HepG2 (cell line): ENCODE data around the gene FAM174C. TPM values are rescaled to one million over a fixed set of nuclear protein-coding genes. Genes with fewer than 3 reads are reported as not detected.
A peak's percentile ranks its signal among the peaks of the same experiment; 100 is the strongest.

Experiments used
- ATAC-seq: fragments of 200-7000 bp; cut with Tn5 transposase; 3 replicates; pipeline ENCODE4 v1.9.1; 2020; ENCODE audit warnings: mild to moderate bottlenecking, moderate library complexity
- BruUV-seq: library from RNA; stranded (reverse); fragments of 400-500 nt; replicated peaks from 2 replicates; lab custom pipeline; 2021; lab: Mats Ljungman, UMichigan
- CTCF ChIA-PET: fragments of 300-600 bp; formaldehyde crosslinking; extraction: SDS; loops from one replicate; lab custom pipeline; 2021; ENCODE audit warnings: low total read pairs, inconsistent platforms, low intra/inter-chr PET ratio; lab: Yijun Ruan, JAX
- POLR2A ChIA-PET: fragments of 350-600 bp; sonication (Branson Sonifier 250); formaldehyde crosslinking; loops from one replicate; lab custom pipeline; 2020; ENCODE audit warnings: antibody characterized with exemption, inconsistent platforms; lab: Yijun Ruan, JAX
- DNase-seq: peaks from one replicate; pipeline ENCODE4 v3.0.0-alpha.2; 2015; ENCODE audit warnings: low spot score
- FAIRE-seq: peaks from 3 replicates; lab custom pipeline; 2011; peaks lifted over from hg19 to GRCh38; lab: Jason Lieb, UNC
- H2AFZ ChIP-seq: one replicate; pipeline ENCODE4 v1.6.1; 2011; ENCODE audit warnings: low read length, inconsistent platforms
- H3K27ac ChIP-seq: fragments of 300-600 bp; 3 replicates; pipeline ENCODE4 v1.8.0; 2011; ENCODE audit warnings: mixed run types, mild to moderate bottlenecking, mixed read lengths, low read length, inconsistent platforms; ENCODE audit not compliant: insufficient read depth; ENCODE audit errors: extremely low read length
- H3K27me3 ChIP-seq, 2 experiments: fragments of 200-600 bp in 1 of 2; 2 replicates in 1 of 2; 3 replicates in 1 of 2; pipeline versions ENCODE4 v1.6.0 to v1.8.0; 2011; ENCODE audit warnings: low read length in 2 of 2, mild to moderate bottlenecking in 2 of 2, moderate library complexity in 2 of 2, inconsistent platforms in 1 of 2; ENCODE audit not compliant: insufficient read depth in 2 of 2, control insufficient read depth in 1 of 2
- H3K36me3 ChIP-seq, 2 experiments: fragments of 200-600 bp in 1 of 2; replicated peaks in 1 of 2; 2 replicates in 1 of 2; 3 replicates in 1 of 2; pipeline versions ENCODE4 v1.5.1 to v1.8.0; 2011; ENCODE audit warnings: low read length in 2 of 2, inconsistent platforms in 1 of 2; ENCODE audit not compliant: insufficient read depth in 2 of 2, control insufficient read depth in 1 of 2
- H3K4me1 ChIP-seq: 2 replicates; pipeline ENCODE4 v1.5.1; 2012; ENCODE audit warnings: low read length, inconsistent platforms; ENCODE audit not compliant: insufficient read depth
- H3K4me2 ChIP-seq: 2 replicates; pipeline ENCODE4 v1.6.0; 2011; ENCODE audit warnings: low read depth, low read length, inconsistent platforms
- H3K4me3 ChIP-seq, 3 experiments: fragments of 200-600 bp in 1 of 3; sonication (generic), shearing (Covaris generic) in 1 of 3; replicated peaks in 1 of 3; 2 replicates each; pipeline ENCODE4 v1.5.1; 2011 to 2016; ENCODE audit warnings: low read length in 3 of 3, inconsistent platforms in 2 of 3, low read depth in 2 of 3, mild to moderate bottlenecking in 2 of 3, control low read depth in 1 of 3, mixed read lengths in 1 of 3; ENCODE audit not compliant: insufficient read depth in 1 of 3
- H3K79me2 ChIP-seq: one replicate; pipeline ENCODE4 v1.6.1; 2011; ENCODE audit warnings: low read length, inconsistent platforms; ENCODE audit not compliant: insufficient read depth
- H3K9ac ChIP-seq: 2 replicates; pipeline ENCODE4 v1.6.0; 2011; ENCODE audit warnings: mild to moderate bottlenecking, low read depth, low read length, inconsistent platforms; ENCODE audit not compliant: insufficient read depth
- H3K9me3 ChIP-seq: 2 replicates; pipeline ENCODE4 v1.5.1; 2012; ENCODE audit warnings: mild to moderate bottlenecking, low read length
- H4K20me1 ChIP-seq: 2 replicates; pipeline ENCODE4 v1.6.0; 2011; ENCODE audit warnings: inconsistent platforms, mild to moderate bottlenecking, low read length, moderate library complexity; ENCODE audit not compliant: insufficient read depth
- ATF1 ChIP-seq: IDR thresholded peaks from 2 replicates; pipeline ENCODE4 v1.6.1; 2016; ENCODE audit warnings: mild to moderate bottlenecking, control low read depth
- CCAR2 ChIP-seq: fragments of 200-400 bp; formaldehyde crosslinking; optimal IDR thresholded peaks from 2 replicates; pipeline ENCODE3; 2018; ENCODE audit warnings: low read depth, mild to moderate bottlenecking, low read length, moderate library complexity
- KAT2B ChIP-seq: fragments of 150-350 bp; IDR thresholded peaks from 2 replicates; pipeline ENCODE4 v1.6.1; 2014; ENCODE audit warnings: low read depth, low read length, borderline replicate concordance
- RORA ChIP-seq: sonication (generic); formaldehyde crosslinking; IDR thresholded peaks from 2 replicates; pipeline ENCODE4 v1.5.0; 2020; ENCODE audit warnings: mild to moderate bottlenecking, missing genetic modification reagents, moderate library complexity
- SALL1 ChIP-seq: sonication (generic); formaldehyde crosslinking; IDR thresholded peaks from 2 replicates; pipeline ENCODE4 v1.8.0; 2022; ENCODE audit warnings: mild to moderate bottlenecking, missing genetic modification reagents
- SOX5 ChIP-seq: IDR thresholded peaks from 2 replicates; pipeline ENCODE4 v1.6.1; 2016; ENCODE audit warnings: borderline replicate concordance
- TEAD3 ChIP-seq: optimal IDR thresholded peaks from 2 replicates; pipeline ENCODE3; 2016; ENCODE audit warnings: borderline replicate concordance
- ZFP62 ChIP-seq: sonication (generic); formaldehyde crosslinking; IDR thresholded peaks from 2 replicates; pipeline ENCODE4 v1.4.0; 2020; ENCODE audit warnings: missing genetic modification reagents
- ZNF556 ChIP-seq: sonication (generic); formaldehyde crosslinking; IDR thresholded peaks from 2 replicates; pipeline ENCODE4 v1.4.0; 2020; ENCODE audit warnings: mild to moderate bottlenecking, missing genetic modification reagents, borderline replicate concordance
- ZNF557 ChIP-seq: sonication (generic); formaldehyde crosslinking; IDR thresholded peaks from 2 replicates; pipeline ENCODE4 v1.4.0; 2020; ENCODE audit warnings: missing genetic modification reagents
- ZNF615 ChIP-seq: sonication (generic); formaldehyde crosslinking; IDR thresholded peaks from 2 replicates; pipeline ENCODE4 v1.5.0; 2020; ENCODE audit warnings: mild to moderate bottlenecking, missing genetic modification reagents, borderline replicate concordance
- ZNF672 ChIP-seq: sonication (generic); formaldehyde crosslinking; IDR thresholded peaks from 2 replicates; pipeline ENCODE4 v1.8.1; 2022; ENCODE audit warnings: missing genetic modification reagents
- ZNF737 ChIP-seq: sonication (generic); formaldehyde crosslinking; IDR thresholded peaks from 2 replicates; pipeline ENCODE4 v1.5.0; 2020; ENCODE audit warnings: missing genetic modification reagents, mild to moderate bottlenecking, borderline replicate concordance
- WGBS: methylation state at CpG from one replicate; pipeline ENCODE4 v1.1.6; 2017; ENCODE audit warnings: low lambda C conversion rate; 5-methylcytosine and 5-hydroxymethylcytosine counted together
- in situ Hi-C: cut with HindIII; loops from 2 replicates; pipeline ENCODE4 v1.10.0; 2017; ENCODE audit warnings: low pct_unique_long_range_greater_than_20kb; ENCODE audit not compliant: extremely low pct_ligation_motif_present
- intact Hi-C: fragments of 100-400 bp; cut with micrococcal nuclease; formaldehyde crosslinking; loops from one replicate; pipeline ENCODE4 v1.10.0; 2022; ENCODE audit not compliant: unreplicated experiment
- polyA plus RNA-seq, 8 experiments: library from polyadenylated mRNA; depleted of rRNA in 3 of 8; stranded (reverse) in 7 of 8; unstranded in 1 of 8; fragments of >200 nt; fragmentation: Illumina TruSeq in 4 of 8; extraction: Trizol in 4 of 8; gene quantifications; 2 replicates each; pipeline versions ENCODE4 v1.2.1 to v1.2.3, GENCODE V29; 2011 to 2016; ENCODE audit warnings: low read depth in 4 of 8, missing spikeins in 1 of 8, mixed read lengths in 1 of 8; ENCODE audit not compliant: insufficient read depth in 1 of 8
- total RNA-seq, 5 experiments: library from RNA; depleted of rRNA; stranded (reverse); fragments of >200 nt; fragmentation: Illumina TruSeq; extraction: Trizol; gene quantifications; 2 replicates each; pipeline ENCODE4 v1.2.3, GENCODE V29; 2016; ENCODE audit warnings: low read depth in 1 of 5
- TF ChIP-seq, protein P1 (sequence below): sonication (generic); formaldehyde crosslinking; IDR thresholded peaks from 2 replicates; pipeline ENCODE4 v1.4.0; 2020; ENCODE audit warnings: mild to moderate bottlenecking, missing genetic modification reagents
- TF ChIP-seq, protein P2 (sequence below): sonication (generic); formaldehyde crosslinking; IDR thresholded peaks from 2 replicates; pipeline ENCODE4 v1.4.0; 2020; ENCODE audit warnings: missing genetic modification reagents
- TF ChIP-seq, protein P3 (sequence below): sonication (generic); formaldehyde crosslinking; IDR thresholded peaks from 2 replicates; pipeline ENCODE4 v1.5.1; 2020; ENCODE audit warnings: mild to moderate bottlenecking, missing genetic modification reagents, moderate library complexity
- TF ChIP-seq, protein P4 (sequence below): sonication (generic); formaldehyde crosslinking; IDR thresholded peaks from 2 replicates; pipeline ENCODE4 v1.8.0; 2022; ENCODE audit warnings: low read depth, missing genetic modification reagents
- TF ChIP-seq, protein P5 (sequence below): sonication (generic); formaldehyde crosslinking; IDR thresholded peaks from 2 replicates; pipeline ENCODE4 v1.4.0; 2020; ENCODE audit warnings: missing genetic modification reagents

The FAM174C gene
- total and polyA plus RNA-seq, 2 of the 13 experiments (the other 11 are each of a cell fraction or from before 2014, with no cell fraction given) = 19.5 to 31.3 TPM

DNA sequence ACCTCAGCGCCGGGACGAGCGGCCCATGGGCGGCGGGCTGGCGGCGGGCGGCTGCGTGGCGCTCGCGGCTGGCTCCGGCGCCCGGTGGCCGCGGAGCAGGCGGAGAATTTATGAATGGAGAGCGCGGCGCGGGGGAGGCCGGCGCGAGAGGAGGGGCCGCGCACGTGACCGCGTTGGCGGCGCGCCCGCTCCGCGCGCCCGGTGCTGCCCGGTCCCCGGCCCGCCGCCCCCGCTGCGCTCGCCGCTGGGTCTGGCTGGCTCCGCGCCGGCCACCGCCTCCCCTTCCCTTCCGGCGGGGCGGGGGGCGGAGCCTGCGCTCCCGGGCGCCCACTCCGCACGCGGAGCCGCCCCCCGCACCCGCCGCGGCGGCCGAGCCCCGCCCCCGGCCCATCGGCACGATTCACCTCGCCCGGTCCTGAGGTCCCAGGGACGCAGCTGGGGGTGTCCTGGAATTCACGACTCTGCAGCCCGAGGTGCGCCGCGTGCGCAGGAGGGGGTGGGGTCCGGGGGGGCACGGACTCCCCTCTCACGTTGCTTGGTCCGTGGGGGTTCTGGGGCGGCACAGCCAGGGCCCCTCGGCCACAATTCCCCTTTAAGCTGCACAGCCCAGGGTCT lies 37.5 kb upstream of the FAM174C start, which contains the start of gene CBARP:
TSS of gene CBARP (minus strand) at position 252 of the 615 bp plus-strand sequence. CDS start 1,905 bp downstream, outside the sequence.
- H3K9ac ChIP-seq = peak within 1 kb of the TSS; percentile 64; the same call in 1 of the 2 replicates
- FAIRE-seq = no peak
- TF ChIP-seq ATF1 (CRISPR knock-in tag) (no peak), TEAD3 (CRISPR knock-in tag) (peak; percentile 3), ZNF737 (no peak), ZNF672 (CRISPR knock-in tag) (no peak), RORA (CRISPR knock-in tag) (no peak), ZNF557 (CRISPR knock-in tag) (no peak), ZFP62 (CRISPR knock-in tag) (no peak), SALL1 (CRISPR knock-in tag) (no peak), KAT2B (no peak), ZNF615 (CRISPR knock-in tag) (no peak), ZNF556 (CRISPR knock-in tag) (no peak), SOX5 (CRISPR knock-in tag) (no peak), CCAR2 (no peak)
- TF ChIP-seq, protein P1, sequence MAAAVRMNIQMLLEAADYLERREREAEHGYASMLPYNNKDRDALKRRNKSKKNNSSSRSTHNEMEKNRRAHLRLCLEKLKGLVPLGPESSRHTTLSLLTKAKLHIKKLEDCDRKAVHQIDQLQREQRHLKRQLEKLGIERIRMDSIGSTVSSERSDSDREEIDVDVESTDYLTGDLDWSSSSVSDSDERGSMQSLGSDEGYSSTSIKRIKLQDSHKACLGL = no peak
- TF ChIP-seq, protein P2, sequence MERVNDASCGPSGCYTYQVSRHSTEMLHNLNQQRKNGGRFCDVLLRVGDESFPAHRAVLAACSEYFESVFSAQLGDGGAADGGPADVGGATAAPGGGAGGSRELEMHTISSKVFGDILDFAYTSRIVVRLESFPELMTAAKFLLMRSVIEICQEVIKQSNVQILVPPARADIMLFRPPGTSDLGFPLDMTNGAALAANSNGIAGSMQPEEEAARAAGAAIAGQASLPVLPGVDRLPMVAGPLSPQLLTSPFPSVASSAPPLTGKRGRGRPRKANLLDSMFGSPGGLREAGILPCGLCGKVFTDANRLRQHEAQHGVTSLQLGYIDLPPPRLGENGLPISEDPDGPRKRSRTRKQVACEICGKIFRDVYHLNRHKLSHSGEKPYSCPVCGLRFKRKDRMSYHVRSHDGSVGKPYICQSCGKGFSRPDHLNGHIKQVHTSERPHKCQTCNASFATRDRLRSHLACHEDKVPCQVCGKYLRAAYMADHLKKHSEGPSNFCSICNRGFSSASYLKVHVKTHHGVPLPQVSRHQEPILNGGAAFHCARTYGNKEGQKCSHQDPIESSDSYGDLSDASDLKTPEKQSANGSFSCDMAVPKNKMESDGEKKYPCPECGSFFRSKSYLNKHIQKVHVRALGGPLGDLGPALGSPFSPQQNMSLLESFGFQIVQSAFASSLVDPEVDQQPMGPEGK = peak; percentile 63; the same call in 1 of the 2 replicates
- TF ChIP-seq, protein P3, sequence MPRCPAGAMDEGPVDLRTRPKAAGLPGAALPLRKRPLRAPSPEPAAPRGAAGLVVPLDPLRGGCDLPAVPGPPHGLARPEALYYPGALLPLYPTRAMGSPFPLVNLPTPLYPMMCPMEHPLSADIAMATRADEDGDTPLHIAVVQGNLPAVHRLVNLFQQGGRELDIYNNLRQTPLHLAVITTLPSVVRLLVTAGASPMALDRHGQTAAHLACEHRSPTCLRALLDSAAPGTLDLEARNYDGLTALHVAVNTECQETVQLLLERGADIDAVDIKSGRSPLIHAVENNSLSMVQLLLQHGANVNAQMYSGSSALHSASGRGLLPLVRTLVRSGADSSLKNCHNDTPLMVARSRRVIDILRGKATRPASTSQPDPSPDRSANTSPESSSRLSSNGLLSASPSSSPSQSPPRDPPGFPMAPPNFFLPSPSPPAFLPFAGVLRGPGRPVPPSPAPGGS = no peak
- TF ChIP-seq, protein P4, sequence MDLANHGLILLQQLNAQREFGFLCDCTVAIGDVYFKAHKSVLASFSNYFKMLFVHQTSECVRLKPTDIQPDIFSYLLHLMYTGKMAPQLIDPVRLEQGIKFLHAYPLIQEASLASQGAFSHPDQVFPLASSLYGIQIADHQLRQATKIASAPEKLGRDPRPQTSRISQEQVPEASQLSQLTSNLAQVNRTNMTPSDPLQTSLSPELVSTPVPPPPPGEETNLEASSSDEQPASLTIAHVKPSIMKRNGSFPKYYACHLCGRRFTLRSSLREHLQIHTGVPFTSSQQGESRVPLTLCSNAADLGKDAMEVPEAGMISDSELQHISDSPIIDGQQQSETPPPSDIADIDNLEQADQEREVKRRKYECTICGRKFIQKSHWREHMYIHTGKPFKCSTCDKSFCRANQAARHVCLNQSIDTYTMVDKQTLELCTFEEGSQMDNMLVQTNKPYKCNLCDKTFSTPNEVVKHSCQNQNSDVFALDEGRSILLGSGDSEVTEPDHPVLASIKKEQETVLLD (CRISPR knock-in tag) = peak; percentile 90
- TF ChIP-seq, protein P5, sequence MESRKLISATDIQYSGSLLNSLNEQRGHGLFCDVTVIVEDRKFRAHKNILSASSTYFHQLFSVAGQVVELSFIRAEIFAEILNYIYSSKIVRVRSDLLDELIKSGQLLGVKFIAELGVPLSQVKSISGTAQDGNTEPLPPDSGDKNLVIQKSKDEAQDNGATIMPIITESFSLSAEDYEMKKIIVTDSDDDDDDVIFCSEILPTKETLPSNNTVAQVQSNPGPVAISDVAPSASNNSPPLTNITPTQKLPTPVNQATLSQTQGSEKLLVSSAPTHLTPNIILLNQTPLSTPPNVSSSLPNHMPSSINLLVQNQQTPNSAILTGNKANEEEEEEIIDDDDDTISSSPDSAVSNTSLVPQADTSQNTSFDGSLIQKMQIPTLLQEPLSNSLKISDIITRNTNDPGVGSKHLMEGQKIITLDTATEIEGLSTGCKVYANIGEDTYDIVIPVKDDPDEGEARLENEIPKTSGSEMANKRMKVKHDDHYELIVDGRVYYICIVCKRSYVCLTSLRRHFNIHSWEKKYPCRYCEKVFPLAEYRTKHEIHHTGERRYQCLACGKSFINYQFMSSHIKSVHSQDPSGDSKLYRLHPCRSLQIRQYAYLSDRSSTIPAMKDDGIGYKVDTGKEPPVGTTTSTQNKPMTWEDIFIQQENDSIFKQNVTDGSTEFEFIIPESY = 0 out of 2 replicates have a peak, but pooled peaks have one; percentile 1

More for the DNA sequence above, 37.5 kb upstream of the FAM174C start, which contains the start of gene CBARP:
- no peak within 1 kb of the TSS for H2AFZ ChIP-seq
- H3K27ac ChIP-seq = peak within 1 kb of the TSS; percentile 7
- DNase-seq (no peak), ATAC-seq (peak; percentile 8; the same call in 1 of the 3 replicates)
- H3K79me2 ChIP-seq = peaks cover 9% of the 10 kb centered on the region
- H3K4me3 ChIP-seq = peak within 1 kb of the TSS; percentile 59 to 77 (median 77); a peak in 5 of 6 replicates
- no peaks in the 10 kb centered on the region for H3K9me3 ChIP-seq
- H3K4me1 ChIP-seq = peaks cover 34% of the 10 kb centered on the region
- no peaks in the 10 kb centered on the region for H4K20me1 ChIP-seq
- H3K4me2 ChIP-seq = peak within 1 kb of the TSS; percentile 91
- BruUV-seq = no TSS peak
- no peaks in the 10 kb centered on the region for H3K27me3 ChIP-seq
- peaks cover 0 to 3% of the 10 kb centered on the region in 2 experiments; a peak in 1 of 5 replicates for H3K36me3 ChIP-seq
- in situ Hi-C loops (no loop called here), intact Hi-C loops (no loop called here)
- ChIA-PET CTCF (no interaction called here), POLR2A (interaction anchor here (0.6 to 10.1 kb wide), 8 partner anchors 13 to 774 kb away, joined by 3 to 469 read pairs (median 4); partner anchors contain the start of gene CIRBP)
- 0% methylated on average over 3 of the region's 87 CpGs for WGBS
